Ishikawa (cell line): Measurements from ENCODE around the gene FAM170B.

Source experiments
- CEBPB ChIP-seq: IDR thresholded peaks from 2 replicates; pipeline ENCODE4 v1.6.1; 2012
- CREB1 ChIP-seq: IDR thresholded peaks from 2 replicates; pipeline ENCODE4 v1.6.1; 2012; ENCODE audit warnings: low read depth
- EGR1 ChIP-seq: IDR thresholded peaks from 2 replicates; pipeline ENCODE4 v1.6.1; 2012
- EP300 ChIP-seq: IDR thresholded peaks from 2 replicates; pipeline ENCODE4 v1.6.1; 2012; ENCODE audit warnings: borderline replicate concordance
- FOXM1 ChIP-seq: IDR thresholded peaks from 2 replicates; pipeline ENCODE4 v1.6.1; 2012; ENCODE audit warnings: low read depth, borderline replicate concordance
- NFIC ChIP-seq: IDR thresholded peaks from 2 replicates; pipeline ENCODE4 v1.6.1; 2012
- RAD21 ChIP-seq: IDR thresholded peaks from 2 replicates; pipeline ENCODE4 v1.6.1; 2012; ENCODE audit warnings: low read depth
- TAF1 ChIP-seq: IDR thresholded peaks from 2 replicates; pipeline ENCODE4 v1.6.1; 2012; ENCODE audit warnings: low read depth, mild to moderate bottlenecking
- TCF12 ChIP-seq: IDR thresholded peaks from 2 replicates; pipeline ENCODE4 v1.6.1; 2012; ENCODE audit warnings: low read depth
- TEAD4 ChIP-seq: IDR thresholded peaks from 2 replicates; pipeline ENCODE4 v1.6.1; 2012
- YY1 ChIP-seq: IDR thresholded peaks from 2 replicates; pipeline ENCODE4 v1.6.1; 2012; ENCODE audit warnings: low read depth
- ZBTB7A ChIP-seq: IDR thresholded peaks from 2 replicates; pipeline ENCODE4 v1.6.1; 2012; ENCODE audit warnings: low read depth
- TF ChIP-seq, protein P1 (sequence below): IDR thresholded peaks from 2 replicates; pipeline ENCODE4 v1.6.1; 2012
- TF ChIP-seq, protein P2 (sequence below): IDR thresholded peaks from 2 replicates; pipeline ENCODE4 v1.6.1; 2012
- TF ChIP-seq, protein P3 (sequence below): IDR thresholded peaks from 2 replicates; pipeline ENCODE4 v1.6.1; 2012; ENCODE audit warnings: low read depth, mild to moderate bottlenecking

FAM170B gene

DNA sequence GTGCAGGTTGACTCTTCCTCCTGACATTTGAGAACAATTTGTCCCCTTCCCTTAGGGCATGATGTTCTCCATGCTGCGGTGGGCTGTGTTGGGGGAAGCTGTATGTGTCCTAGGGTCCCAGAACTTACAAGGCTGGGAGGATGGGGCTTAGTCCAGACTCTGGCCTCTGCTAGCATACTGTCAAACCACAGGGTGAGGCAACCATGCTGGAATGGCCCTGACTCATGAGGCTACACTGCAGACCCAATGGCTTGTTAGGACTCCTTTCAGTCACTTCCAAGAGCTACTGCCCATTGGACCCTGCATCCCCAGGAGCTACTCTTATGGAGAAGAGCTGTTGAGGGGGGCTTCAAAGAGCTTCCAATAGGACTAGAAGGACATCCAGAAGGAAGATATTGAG lies 20.1 kb upstream of the FAM170B start:
- TF ChIP-seq NFIC (no peak), RAD21 (no peak), TEAD4 (no peak)
- TF ChIP-seq, protein P1, sequence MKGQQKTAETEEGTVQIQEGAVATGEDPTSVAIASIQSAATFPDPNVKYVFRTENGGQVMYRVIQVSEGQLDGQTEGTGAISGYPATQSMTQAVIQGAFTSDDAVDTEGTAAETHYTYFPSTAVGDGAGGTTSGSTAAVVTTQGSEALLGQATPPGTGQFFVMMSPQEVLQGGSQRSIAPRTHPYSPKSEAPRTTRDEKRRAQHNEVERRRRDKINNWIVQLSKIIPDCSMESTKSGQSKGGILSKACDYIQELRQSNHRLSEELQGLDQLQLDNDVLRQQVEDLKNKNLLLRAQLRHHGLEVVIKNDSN, result no peak

DNA sequence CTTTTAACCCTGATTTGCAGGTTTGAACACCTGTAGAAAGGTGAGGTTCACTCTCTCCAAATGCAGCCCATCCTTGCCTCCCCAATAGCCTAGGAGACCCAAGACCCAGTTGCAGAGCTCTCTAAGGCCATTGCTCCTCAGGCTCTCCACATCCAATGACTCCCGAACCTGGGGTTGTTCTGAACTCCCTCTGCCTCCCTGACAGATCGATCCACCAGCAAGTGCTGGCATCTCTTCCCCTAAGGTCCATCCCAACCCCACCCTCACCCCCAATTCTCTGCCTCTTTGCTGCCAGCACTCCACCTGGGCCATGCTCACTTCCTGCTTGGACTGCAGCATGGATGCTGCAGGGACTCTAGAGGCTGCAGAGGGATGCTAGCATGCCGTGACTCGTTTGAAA lies 19.3 kb upstream of the FAM170B start:
- TF ChIP-seq, protein P2, sequence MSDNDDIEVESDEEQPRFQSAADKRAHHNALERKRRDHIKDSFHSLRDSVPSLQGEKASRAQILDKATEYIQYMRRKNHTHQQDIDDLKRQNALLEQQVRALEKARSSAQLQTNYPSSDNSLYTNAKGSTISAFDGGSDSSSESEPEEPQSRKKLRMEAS, result no peak
- TF ChIP-seq TCF12, result no peak

DNA sequence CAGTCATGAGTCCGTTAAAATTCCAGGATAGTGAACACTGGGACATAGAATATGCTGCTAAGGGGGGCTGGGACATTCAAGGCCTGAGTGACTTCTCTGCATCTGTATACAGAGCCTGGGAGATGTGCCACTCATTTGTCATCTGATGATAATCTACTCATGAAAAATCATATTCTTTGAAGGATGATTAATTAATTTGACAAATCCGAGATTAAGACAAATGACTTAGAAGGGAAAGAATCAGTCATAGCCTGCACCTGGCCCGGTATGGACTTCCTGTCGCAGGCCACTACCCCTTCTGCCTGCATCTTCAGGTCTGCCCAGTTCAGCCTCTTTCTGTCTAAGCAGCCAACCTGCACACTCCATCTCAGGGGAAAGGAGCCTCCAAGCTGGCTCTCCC lies 18.8 kb upstream of the FAM170B start:
- TF ChIP-seq FOXM1 (no peak), CEBPB (no peak), TCF12 (no peak), ZBTB7A (no peak), NFIC (no peak), TAF1 (no peak), YY1 (no peak), EGR1 (no peak), RAD21 (no peak), TEAD4 (no peak), CREB1 (no peak), EP300 (no peak)
- TF ChIP-seq, protein P2, result no peak
- TF ChIP-seq, protein P1, result no peak

DNA sequence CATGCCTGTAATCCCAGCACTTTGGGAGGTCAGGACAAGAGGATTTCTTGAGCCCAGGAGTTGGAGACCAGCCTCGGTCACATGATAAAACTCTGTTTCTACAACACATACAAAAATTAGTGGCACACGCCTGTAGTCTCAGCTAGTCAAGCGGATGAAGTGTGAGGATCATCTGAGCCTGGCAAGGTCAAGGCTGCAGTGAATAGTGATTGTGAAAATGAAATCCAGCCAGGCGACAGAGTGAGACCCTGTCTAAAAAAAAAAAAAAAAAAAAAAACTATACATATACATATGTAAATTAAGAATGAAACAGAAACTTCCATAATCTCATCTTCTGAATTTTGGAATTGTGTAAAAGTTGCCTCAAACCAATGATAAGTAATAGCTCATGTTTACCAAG lies 18.2 kb upstream of the FAM170B start:
- TF ChIP-seq EGR1, result no peak
- no peak for TF ChIP-seq TCF12
- no peak for TF ChIP-seq TAF1
- TF ChIP-seq RAD21, result no peak
- TF ChIP-seq, protein P3, sequence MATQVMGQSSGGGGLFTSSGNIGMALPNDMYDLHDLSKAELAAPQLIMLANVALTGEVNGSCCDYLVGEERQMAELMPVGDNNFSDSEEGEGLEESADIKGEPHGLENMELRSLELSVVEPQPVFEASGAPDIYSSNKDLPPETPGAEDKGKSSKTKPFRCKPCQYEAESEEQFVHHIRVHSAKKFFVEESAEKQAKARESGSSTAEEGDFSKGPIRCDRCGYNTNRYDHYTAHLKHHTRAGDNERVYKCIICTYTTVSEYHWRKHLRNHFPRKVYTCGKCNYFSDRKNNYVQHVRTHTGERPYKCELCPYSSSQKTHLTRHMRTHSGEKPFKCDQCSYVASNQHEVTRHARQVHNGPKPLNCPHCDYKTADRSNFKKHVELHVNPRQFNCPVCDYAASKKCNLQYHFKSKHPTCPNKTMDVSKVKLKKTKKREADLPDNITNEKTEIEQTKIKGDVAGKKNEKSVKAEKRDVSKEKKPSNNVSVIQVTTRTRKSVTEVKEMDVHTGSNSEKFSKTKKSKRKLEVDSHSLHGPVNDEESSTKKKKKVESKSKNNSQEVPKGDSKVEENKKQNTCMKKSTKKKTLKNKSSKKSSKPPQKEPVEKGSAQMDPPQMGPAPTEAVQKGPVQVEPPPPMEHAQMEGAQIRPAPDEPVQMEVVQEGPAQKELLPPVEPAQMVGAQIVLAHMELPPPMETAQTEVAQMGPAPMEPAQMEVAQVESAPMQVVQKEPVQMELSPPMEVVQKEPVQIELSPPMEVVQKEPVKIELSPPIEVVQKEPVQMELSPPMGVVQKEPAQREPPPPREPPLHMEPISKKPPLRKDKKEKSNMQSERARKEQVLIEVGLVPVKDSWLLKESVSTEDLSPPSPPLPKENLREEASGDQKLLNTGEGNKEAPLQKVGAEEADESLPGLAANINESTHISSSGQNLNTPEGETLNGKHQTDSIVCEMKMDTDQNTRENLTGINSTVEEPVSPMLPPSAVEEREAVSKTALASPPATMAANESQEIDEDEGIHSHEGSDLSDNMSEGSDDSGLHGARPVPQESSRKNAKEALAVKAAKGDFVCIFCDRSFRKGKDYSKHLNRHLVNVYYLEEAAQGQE, result no peak
- TF ChIP-seq FOXM1, result no peak
- TF ChIP-seq CREB1, result no peak
- TF ChIP-seq CEBPB, result no peak

DNA sequence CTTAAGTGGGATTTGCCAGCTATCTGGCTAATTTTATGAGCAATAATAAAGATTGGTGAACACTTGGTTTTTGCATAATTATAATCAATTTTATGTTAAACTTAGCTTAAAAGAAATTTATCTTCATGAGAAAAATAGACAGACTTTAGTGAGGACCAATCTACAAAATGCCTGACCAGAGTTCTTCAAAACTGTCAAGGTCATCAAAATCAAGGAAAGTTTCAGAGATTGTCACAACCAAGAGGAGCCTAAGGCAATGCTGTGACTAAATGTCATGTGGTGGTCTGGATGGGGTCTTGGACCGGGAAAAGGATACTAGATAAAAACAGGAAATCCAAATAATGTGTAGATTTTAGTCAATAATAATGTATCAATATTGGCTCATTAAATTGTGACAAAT lies 17.7 kb upstream of the FAM170B start:
- TF ChIP-seq EP300 (no peak), TEAD4 (no peak), CREB1 (no peak), TCF12 (no peak), FOXM1 (no peak), NFIC (no peak), YY1 (no peak), ZBTB7A (no peak), RAD21 (no peak)
- TF ChIP-seq, protein P1, result no peak
- TF ChIP-seq, protein P2, result no peak

DNA sequence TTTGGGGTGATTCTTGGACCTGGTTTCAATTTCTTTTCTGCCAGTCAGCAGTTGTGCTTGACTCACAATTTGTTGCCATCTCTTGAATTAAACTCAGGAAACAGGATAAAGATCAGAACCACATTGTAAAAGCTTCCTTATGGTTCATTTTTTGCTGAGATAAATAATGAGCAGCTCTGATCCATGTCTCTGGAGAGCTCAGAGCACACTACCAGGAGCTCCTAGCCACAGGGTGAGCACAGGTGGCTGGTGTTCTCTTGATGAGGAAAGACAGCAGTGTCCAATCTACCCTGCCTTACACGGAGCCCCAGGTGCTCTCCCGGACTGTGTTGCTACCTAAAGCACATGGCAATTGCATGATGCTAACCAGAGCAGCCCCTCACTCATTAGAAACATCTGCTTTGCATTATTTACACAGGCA lies 17.2 kb upstream of the FAM170B start:
- TF ChIP-seq ZBTB7A (no peak), YY1 (no peak), CEBPB (no peak), NFIC (no peak)
- TF ChIP-seq, protein P3, result no peak
- TF ChIP-seq, protein P2, result no peak
- TF ChIP-seq, protein P1, result no peak
